H1 (cell line): ENCODE measurements around the gene MCC.

Experiments used
- CREB1 ChIP-seq: IDR thresholded peaks from 2 replicates; pipeline ENCODE4 v1.6.1; 2012; ENCODE audit warnings: inconsistent platforms
- EZH2 ChIP-seq: fragments of 200-600 bp; sonication (generic); IDR thresholded peaks from 2 replicates; pipeline ENCODE4 v1.7.1; 2012; ENCODE audit warnings: low read depth, mild to moderate bottlenecking, moderate library complexity, low read length, inconsistent platforms; ENCODE audit not compliant: severe bottlenecking
- HDAC2 ChIP-seq, 2 experiments: fragments of 300-600 bp in 1 of 2; sonication (generic) in 1 of 2; IDR thresholded peaks; 2 replicates each; pipeline ENCODE4 v1.6.1; 2011 to 2012; ENCODE audit warnings: low read depth in 2 of 2, low read length in 2 of 2, mild to moderate bottlenecking in 2 of 2, moderate library complexity in 2 of 2, borderline replicate concordance in 1 of 2, inconsistent platforms in 1 of 2
- MAX ChIP-seq: IDR thresholded peaks from 2 replicates; pipeline ENCODE4 v1.6.1; 2012; ENCODE audit warnings: inconsistent platforms
- POLR2A ChIP-seq, 2 experiments: IDR thresholded peaks; 1 replicate in 1 of 2; 2 replicates in 1 of 2; pipeline ENCODE4 v1.6.1; 2011; ENCODE audit warnings: low read depth in 2 of 2, low read length in 2 of 2, mild to moderate bottlenecking in 2 of 2; ENCODE audit errors: control extremely low read depth in 1 of 2
- RAD21 ChIP-seq, 2 experiments: IDR thresholded peaks in 1 of 2; conservative IDR thresholded peaks in 1 of 2; 2 replicates each; pipeline ENCODE4 v1.6.1; 2011; ENCODE audit warnings: low read depth in 2 of 2, low read length in 2 of 2, improper control_type of control experiment in 1 of 2, inconsistent platforms in 1 of 2, mild to moderate bottlenecking in 1 of 2, moderate library complexity in 1 of 2
- RFX5 ChIP-seq: IDR thresholded peaks from 2 replicates; pipeline ENCODE4 v1.6.1; 2011; ENCODE audit warnings: low read depth, low read length, improper control_type of control experiment, borderline replicate concordance
- SIRT6 ChIP-seq: IDR thresholded peaks from one replicate; pipeline ENCODE4 v1.7.1; 2012; ENCODE audit warnings: low read length, inconsistent platforms
- TF ChIP-seq, protein P1 (sequence below), 3 experiments: IDR thresholded peaks; 1 replicate in 2 of 3; 2 replicates in 1 of 3; pipeline versions ENCODE4 v1.5.1 to v1.6.1; 2011; ENCODE audit warnings: low read length in 3 of 3, mild to moderate bottlenecking in 3 of 3, inconsistent platforms in 2 of 3, low read depth in 1 of 3, moderate library complexity in 1 of 3; ENCODE audit not compliant: insufficient read depth in 1 of 3; ENCODE audit errors: control extremely low read depth in 1 of 3

GRCh38 chr5:113108485-113108884 lies 379.8 kb downstream of the MCC start:
- no peak for TF ChIP-seq RFX5
- no peak for TF ChIP-seq RAD21 (IDR thresholded peaks at IDR 0.05 in 1 of 2, conservative IDR thresholded peaks at IDR 0.05 in 1 of 2; ENCODE audit: low read depth in 2 of 2, low read length in 2 of 2)
- TF ChIP-seq CREB1, result no peak
- TF ChIP-seq POLR2A (IDR thresholded peaks at IDR 0.05; ENCODE audit: control extremely low read depth in 1 of 2, low read depth in 2 of 2, low read length in 2 of 2), result no peak
- TF ChIP-seq, protein P1, sequence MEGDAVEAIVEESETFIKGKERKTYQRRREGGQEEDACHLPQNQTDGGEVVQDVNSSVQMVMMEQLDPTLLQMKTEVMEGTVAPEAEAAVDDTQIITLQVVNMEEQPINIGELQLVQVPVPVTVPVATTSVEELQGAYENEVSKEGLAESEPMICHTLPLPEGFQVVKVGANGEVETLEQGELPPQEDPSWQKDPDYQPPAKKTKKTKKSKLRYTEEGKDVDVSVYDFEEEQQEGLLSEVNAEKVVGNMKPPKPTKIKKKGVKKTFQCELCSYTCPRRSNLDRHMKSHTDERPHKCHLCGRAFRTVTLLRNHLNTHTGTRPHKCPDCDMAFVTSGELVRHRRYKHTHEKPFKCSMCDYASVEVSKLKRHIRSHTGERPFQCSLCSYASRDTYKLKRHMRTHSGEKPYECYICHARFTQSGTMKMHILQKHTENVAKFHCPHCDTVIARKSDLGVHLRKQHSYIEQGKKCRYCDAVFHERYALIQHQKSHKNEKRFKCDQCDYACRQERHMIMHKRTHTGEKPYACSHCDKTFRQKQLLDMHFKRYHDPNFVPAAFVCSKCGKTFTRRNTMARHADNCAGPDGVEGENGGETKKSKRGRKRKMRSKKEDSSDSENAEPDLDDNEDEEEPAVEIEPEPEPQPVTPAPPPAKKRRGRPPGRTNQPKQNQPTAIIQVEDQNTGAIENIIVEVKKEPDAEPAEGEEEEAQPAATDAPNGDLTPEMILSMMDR (IDR thresholded peaks at IDR 0.05; ENCODE audit: control extremely low read depth in 1 of 3, insufficient read depth in 1 of 3, low read depth in 1 of 3, low read length in 3 of 3), result no peak
- TF ChIP-seq MAX, result no peak
- TF ChIP-seq HDAC2 (IDR thresholded peaks at IDR 0.05; ENCODE audit: borderline replicate concordance in 1 of 2, low read depth in 2 of 2, low read length in 2 of 2), result no peak
- no peak for TF ChIP-seq EZH2
- TF ChIP-seq SIRT6, result no peak
